HCT116 (cell line): ENCODE data around the gene NUP54. TPM values are rescaled to one million over a fixed set of nuclear protein-coding genes. Genes with fewer than 3 reads are reported as not detected.

Source experiments
- ATAC-seq: fragments of 200-7000 bp; cut with Tn5 transposase; 2 replicates; pipeline ENCODE4 v1.9.1; 2020; ENCODE audit warnings: mild to moderate bottlenecking, moderate library complexity
- BruUV-seq: library from RNA; stranded (reverse); fragments of 400-500 nt; replicated peaks from 2 replicates; lab custom pipeline; 2021; lab: Mats Ljungman, UMichigan
- CTCF ChIA-PET: fragments of 300-600 bp; sonication (Branson Sonifier 250); formaldehyde crosslinking; loops from one replicate; lab custom pipeline; 2021; ENCODE audit warnings: antibody characterized with exemption; lab: Charles Lee
- POLR2A ChIA-PET: fragments of 300-600, 350-600 bp; sonication (Branson Sonifier 250); formaldehyde crosslinking; loops from one replicate; lab custom pipeline; 2021; ENCODE audit warnings: antibody characterized with exemption; lab: Charles Lee
- RAD21 ChIA-PET, 2 experiments: fragments of 300-600 bp; sonication (Branson Sonifier 250); formaldehyde crosslinking; loops; one replicate each; lab custom pipeline; 2023; ENCODE audit warnings: low total read pairs in 2 of 2; ENCODE audit not compliant: uncharacterized antibody in 2 of 2, unreplicated experiment in 2 of 2, low non-redundant PET in 1 of 2; lab: Charles Lee
- DNase-seq: peaks from one replicate; pipeline ENCODE4 v3.0.0-alpha.2; 2010; ENCODE audit warnings: low read depth, low spot score
- H2AFZ ChIP-seq: fragments of 200-600 bp; shearing (Covaris generic), sonication (generic); 2 replicates; pipeline ENCODE4 v1.6.1; 2017; ENCODE audit warnings: low read depth, mixed run types, mixed read lengths, antibody characterized with exemption, low read length; ENCODE audit not compliant: poor library complexity, severe bottlenecking
- H3K27ac ChIP-seq: 2 replicates; pipeline ENCODE4 v1.5.1; 2012; ENCODE audit warnings: low read depth, low read length
- H3K27me3 ChIP-seq: fragments of 200-600 bp; sonication (generic); 2 replicates; pipeline ENCODE4 v1.6.1; 2016; ENCODE audit warnings: mixed run types, low read length, mixed read lengths; ENCODE audit not compliant: insufficient read depth
- H3K36me3 ChIP-seq, 2 experiments: fragments of 200-500 bp in 1 of 2; fragments of 200-600 bp in 1 of 2; sonication (Bioruptor generic) in 1 of 2; sonication (generic) in 1 of 2; 2 replicates each; pipeline versions ENCODE4 v1.5.1 to v1.6.1; 2014 to 2016; ENCODE audit warnings: low read length in 2 of 2, inconsistent platforms in 1 of 2, mixed read lengths in 1 of 2, mixed run types in 1 of 2; ENCODE audit not compliant: insufficient read depth in 2 of 2, control insufficient read depth in 1 of 2
- H3K4me1 ChIP-seq, 2 experiments: fragments of 200-600 bp in 1 of 2; sonication (generic) in 1 of 2; 2 replicates each; pipeline versions ENCODE4 v1.5.1 to v1.6.1; 2012 to 2017; ENCODE audit warnings: low read length in 2 of 2, inconsistent platforms in 1 of 2, mild to moderate bottlenecking in 1 of 2, mixed read lengths in 1 of 2, mixed run types in 1 of 2, moderate library complexity in 1 of 2; ENCODE audit not compliant: insufficient read depth in 2 of 2, control insufficient read depth in 1 of 2
- H3K4me2 ChIP-seq: fragments of 200-600 bp; sonication (generic); 2 replicates; pipeline ENCODE4 v1.6.1; 2017; ENCODE audit warnings: mixed run types, low read length, mixed read lengths
- H3K4me3 ChIP-seq, 2 experiments: fragments of 200-600 bp in 1 of 2; sonication (generic) in 1 of 2; replicated peaks in 1 of 2; 2 replicates each; pipeline ENCODE4 v1.5.1; 2011 to 2016; ENCODE audit warnings: low read length in 2 of 2, control low read depth in 1 of 2, low read depth in 1 of 2, mild to moderate bottlenecking in 1 of 2, mixed read lengths in 1 of 2, mixed run types in 1 of 2
- H3K79me2 ChIP-seq: fragments of 200-600 bp; sonication (generic); 2 replicates; pipeline ENCODE4 v1.6.1; 2017; ENCODE audit warnings: mild to moderate bottlenecking, mixed run types, low read length, moderate library complexity, mixed read lengths; ENCODE audit not compliant: insufficient read depth
- H3K9ac ChIP-seq: fragments of 200-600 bp; sonication (generic); 2 replicates; pipeline ENCODE4 v1.6.1; 2016; ENCODE audit warnings: low read length, mixed read lengths
- H3K9me2 ChIP-seq: fragments of 200-600 bp; sonication (generic), shearing (Covaris generic); 2 replicates; pipeline ENCODE4 v1.6.1; 2017; ENCODE audit warnings: mixed run types, mild to moderate bottlenecking, moderate library complexity; ENCODE audit not compliant: insufficient read depth
- H3K9me3 ChIP-seq, 2 experiments: fragments of 200-500 bp in 1 of 2; fragments of 200-600 bp in 1 of 2; sonication (Bioruptor generic) in 1 of 2; sonication (generic) in 1 of 2; 2 replicates each; pipeline ENCODE4 v1.6.1; 2014 to 2017; ENCODE audit warnings: low read length in 2 of 2, mixed read lengths in 2 of 2, inconsistent platforms in 1 of 2, low read depth in 1 of 2, mild to moderate bottlenecking in 1 of 2, mixed run types in 1 of 2, moderate library complexity in 1 of 2; ENCODE audit not compliant: control insufficient read depth in 1 of 2, insufficient read depth in 1 of 2
- H4K20me1 ChIP-seq: fragments of 200-600 bp; sonication (generic), shearing (Covaris generic); 2 replicates; pipeline ENCODE4 v1.6.1; 2017; ENCODE audit warnings: mixed run types, mild to moderate bottlenecking, moderate library complexity; ENCODE audit not compliant: insufficient read depth
- CTCF ChIP-seq, 3 experiments: fragments of 200-600 bp in 1 of 3; sonication (generic) in 1 of 3; IDR thresholded peaks in 2 of 3; conservative IDR thresholded peaks in 1 of 3; 2 replicates each; pipeline ENCODE4 v1.5.1; 2012 to 2017; ENCODE audit warnings: low read depth in 2 of 3, low read length in 2 of 3, antibody characterized with exemption in 1 of 3, borderline replicate concordance in 1 of 3, control low read depth in 1 of 3, mild to moderate bottlenecking in 1 of 3, mixed read lengths in 1 of 3, mixed run types in 1 of 3, moderate library complexity in 1 of 3; ENCODE audit not compliant: insufficient read depth in 1 of 3
- EGR1 ChIP-seq: IDR thresholded peaks from 2 replicates; pipeline ENCODE4 v1.6.1; 2012; ENCODE audit warnings: low read depth
- EZH2phosphoT487 ChIP-seq: fragments of 200-600 bp; IDR thresholded peaks from 2 replicates; pipeline ENCODE4 v1.6.1; 2018; ENCODE audit warnings: antibody characterized with exemption, borderline replicate concordance
- FOSL1 ChIP-seq: IDR thresholded peaks from 2 replicates; pipeline ENCODE4 v1.6.1; 2012; ENCODE audit warnings: low read depth
- JUND ChIP-seq: IDR thresholded peaks from 2 replicates; pipeline ENCODE4 v1.6.1; 2012
- MAX ChIP-seq: IDR thresholded peaks from 2 replicates; pipeline ENCODE4 v1.6.1; 2012
- RAD21 ChIP-seq: IDR thresholded peaks from 2 replicates; pipeline ENCODE4 v1.6.1; 2012; ENCODE audit warnings: low read depth, mild to moderate bottlenecking
- SIN3A ChIP-seq: IDR thresholded peaks from 2 replicates; pipeline ENCODE4 v1.6.1; 2012; ENCODE audit warnings: low read depth
- SRF ChIP-seq: IDR thresholded peaks from 2 replicates; pipeline ENCODE4 v1.6.1; 2012; ENCODE audit warnings: low read depth
- TCF7L2 ChIP-seq: IDR thresholded peaks from 2 replicates; pipeline ENCODE4 v1.7.0; 2011; ENCODE audit warnings: borderline replicate concordance, inconsistent platforms; ENCODE audit not compliant: insufficient read depth, insufficient read length; ENCODE audit errors: extremely low read depth
- intact Hi-C: fragments of 100-400 bp; cut with micrococcal nuclease; formaldehyde crosslinking; loops from 2 replicates; pipeline ENCODE4 v1.10.0; 2022
- total RNA-seq: library from RNA; stranded (reverse); gene quantifications from one replicate; pipeline ENCODE4 v1.2.1, GENCODE V29; 2021; ENCODE audit not compliant: unreplicated experiment

NUP54 gene
- total RNA-seq, 1 experiment from 2014 or later = 53.9 TPM

DNA sequence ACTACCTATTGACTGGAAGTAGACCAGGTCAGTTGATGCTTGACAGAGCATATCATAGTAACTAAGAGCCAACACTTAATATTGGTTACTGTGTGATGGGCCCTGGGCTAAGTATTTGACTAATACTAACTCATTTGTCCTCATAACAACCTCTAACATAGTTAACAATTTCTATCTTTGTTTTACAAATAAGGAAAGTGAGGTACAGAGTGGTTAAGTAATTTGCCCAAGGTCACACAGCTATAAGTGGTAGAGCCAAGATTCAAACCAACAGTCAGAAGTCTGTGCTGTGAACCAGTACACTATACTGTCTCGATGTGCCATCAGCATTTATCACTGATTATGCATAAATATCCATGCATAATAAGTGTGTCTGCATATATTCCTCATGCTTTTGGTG lies 27.1 kb upstream of the NUP54 start:
- H4K20me1 ChIP-seq = no peaks in the 10 kb centered on the region
- DNase-seq = no peak
- no peak overlapping the region for H3K4me3 ChIP-seq
- no peak overlapping the region for H3K4me2 ChIP-seq
- no peak for ATAC-seq
- intact Hi-C loops = no loop called here
- no peak overlapping the region for H2AFZ ChIP-seq
- no peak overlapping the region for H3K9ac ChIP-seq
- no peaks in the 10 kb centered on the region for H3K9me3 ChIP-seq
- no peaks in the 10 kb centered on the region for H3K4me1 ChIP-seq
- H3K79me2 ChIP-seq = no peaks in the 10 kb centered on the region
- BruUV-seq = no TSS peak
- CTCF ChIA-PET = no interaction called here
- RAD21 ChIA-PET = no interaction called here
- no peak for TF ChIP-seq CTCF (IDR thresholded peaks at IDR 0.05 in 2 of 3, conservative IDR thresholded peaks at IDR 0.05 in 1 of 3; ENCODE audit: borderline replicate concordance in 1 of 3, insufficient read depth in 1 of 3, low read depth in 2 of 3, low read length in 2 of 3)
- TF ChIP-seq FOSL1 = no peak
- no peak for TF ChIP-seq JUND
- TF ChIP-seq SRF = no peak
- TF ChIP-seq EGR1 = no peak
- TF ChIP-seq RAD21 = no peak
- TF ChIP-seq TCF7L2 = no peak
- TF ChIP-seq MAX = no peak
- TF ChIP-seq EZH2phosphoT487 = no peak
- TF ChIP-seq SIN3A = no peak
- H3K27ac ChIP-seq = no peak overlapping the region
- POLR2A ChIA-PET = no interaction called here
- no peaks in the 10 kb centered on the region for H3K9me2 ChIP-seq
- no peaks in the 10 kb centered on the region for H3K27me3 ChIP-seq
- peaks cover 4 to 9% of the 10 kb centered on the region in 2 experiments; a peak in 2 of 4 replicates for H3K36me3 ChIP-seq
